Hepatocyte (in vitro differentiated cells): ENCODE measurements around the gene CPLANE2. TPM values are rescaled to one million over a fixed set of nuclear protein-coding genes. Genes with fewer than 3 reads are reported as not detected.
"Not testable (repeated sequence)": the region's sequence is repeated elsewhere in the genome, so short reads cannot be mapped to it uniquely, and the experiment has no call there.

Source experiments
- DNase-seq: peaks from one replicate; pipeline ENCODE4 v3.0.0-alpha.2; 2016; ENCODE audit warnings: low spot score
- H2AFZ ChIP-seq: fragments of 200-600 bp; sonication (generic); 2 replicates; pipeline ENCODE4 v1.6.0; 2016; ENCODE audit warnings: antibody characterized with exemption, mild to moderate bottlenecking
- H3K27ac ChIP-seq: fragments of 200-600 bp; sonication (generic); 2 replicates; pipeline ENCODE4 v1.5.1; 2016; ENCODE audit warnings: mild to moderate bottlenecking
- H3K27me3 ChIP-seq: fragments of 200-600 bp; sonication (generic); 2 replicates; pipeline ENCODE4 v1.6.1; 2016
- H3K36me3 ChIP-seq: fragments of 200-600 bp; sonication (generic); replicated peaks from 2 replicates; pipeline ENCODE4 v1.5.1; 2016; ENCODE audit warnings: low read depth; ENCODE audit not compliant: insufficient read depth
- H3K4me1 ChIP-seq: fragments of 200-600 bp; sonication (generic); 2 replicates; pipeline ENCODE4 v1.5.1; 2016; ENCODE audit warnings: mild to moderate bottlenecking, moderate library complexity; ENCODE audit not compliant: insufficient read depth
- H3K4me2 ChIP-seq: fragments of 200-600 bp; sonication (generic); 2 replicates; pipeline ENCODE4 v1.6.0; 2016
- H3K4me3 ChIP-seq: fragments of 200-600 bp; sonication (generic); 2 replicates; pipeline ENCODE4 v1.5.1; 2016; ENCODE audit warnings: mild to moderate bottlenecking
- H3K79me2 ChIP-seq: fragments of 200-600 bp; sonication (generic); 2 replicates; pipeline ENCODE4 v1.6.0; 2017; ENCODE audit warnings: mild to moderate bottlenecking
- H3K9me2 ChIP-seq: fragments of 200-600 bp; sonication (generic); replicated peaks from 2 replicates; pipeline ENCODE4 v1.6.0; 2017; ENCODE audit warnings: mild to moderate bottlenecking; ENCODE audit not compliant: insufficient read depth
- H3K9me3 ChIP-seq: fragments of 200-600 bp; sonication (generic); 2 replicates; pipeline ENCODE4 v1.5.1; 2016; ENCODE audit warnings: low read depth, mild to moderate bottlenecking
- H4K20me1 ChIP-seq: fragments of 200-600 bp; sonication (generic); 2 replicates; pipeline ENCODE4 v1.6.0; 2016; ENCODE audit warnings: mild to moderate bottlenecking; ENCODE audit not compliant: insufficient read depth, poor library complexity, severe bottlenecking
- EZH2 ChIP-seq: fragments of 200-600 bp; sonication (generic); IDR thresholded peaks from 2 replicates; pipeline ENCODE4 v1.6.1; 2016; ENCODE audit warnings: antibody characterized with exemption, mild to moderate bottlenecking, borderline replicate concordance
- EZH2phosphoT487 ChIP-seq: fragments of 200-600 bp; sonication (generic); IDR thresholded peaks from one replicate; pipeline ENCODE4 v1.6.1; 2018; ENCODE audit warnings: antibody characterized with exemption, mild to moderate bottlenecking, low read depth, moderate library complexity; ENCODE audit not compliant: unreplicated experiment, severe bottlenecking
- WGBS: methylation state at CpG from one replicate; pipeline ENCODE4 v1.1.6; 2016; ENCODE audit warnings: low lambda C conversion rate; ENCODE audit errors: missing lambda C conversion rate; 5-methylcytosine and 5-hydroxymethylcytosine counted together
- polyA plus RNA-seq: library from polyadenylated mRNA; unstranded; fragments of >200 nt; fragmentation: Nextera tagmentation; extraction: Ambion mirVana; gene quantifications from 2 replicates; pipeline ENCODE4 v1.2.1, GENCODE V29; 2016
- total RNA-seq: library from RNA; depleted of rRNA; stranded (reverse); fragments of >200 nt; gene quantifications from 2 replicates; pipeline ENCODE4 v1.2.3, GENCODE V29; 2014
- TF ChIP-seq, protein P1 (sequence below): fragments of 200-600 bp; sonication (generic); IDR thresholded peaks from 2 replicates; pipeline ENCODE4 v1.5.1; 2016; ENCODE audit warnings: antibody characterized with exemption, mild to moderate bottlenecking; ENCODE audit not compliant: poor library complexity

The CPLANE2 gene
- total and polyA plus RNA-seq, 2 experiments from 2014 or later = 5.4 to 6.6 TPM

DNA sequence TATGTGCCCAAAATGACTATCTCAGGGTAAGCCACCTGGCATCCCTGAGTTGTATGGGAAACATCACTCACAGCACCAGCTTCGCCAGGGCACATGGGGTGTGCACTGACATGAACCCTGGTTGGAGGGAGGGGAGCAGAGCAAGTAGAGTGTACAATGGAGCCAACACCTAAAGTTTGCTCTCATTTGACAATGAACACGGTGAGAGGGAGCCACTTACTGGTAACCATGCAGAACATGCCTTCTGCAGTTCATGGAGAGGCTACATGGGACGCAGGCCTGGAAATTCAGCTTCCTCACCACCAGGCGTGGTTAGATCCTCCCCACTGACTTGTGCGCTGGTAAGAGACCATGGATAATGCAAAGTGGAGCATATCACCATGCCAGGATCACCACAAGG is 10.0 kb upstream of the CPLANE2 start:
- Histone ChIP-seq H3K9me3 (no peaks in the 10 kb centered on the region), H3K79me2 (no peaks in the 10 kb centered on the region), H3K27ac (peak overlapping the region; percentile 82), H3K36me3 (no peaks in the 10 kb centered on the region), H3K27me3 (no peaks in the 10 kb centered on the region), H3K4me2 (no peak overlapping the region), H2AFZ (no peak overlapping the region), H3K4me3 (no peak overlapping the region), H3K9me2 (no peaks in the 10 kb centered on the region), H3K4me1 (peaks cover 26% of the 10 kb centered on the region), H4K20me1 (no peaks in the 10 kb centered on the region)
- TF ChIP-seq EZH2 = no peak
- TF ChIP-seq, protein P1, sequence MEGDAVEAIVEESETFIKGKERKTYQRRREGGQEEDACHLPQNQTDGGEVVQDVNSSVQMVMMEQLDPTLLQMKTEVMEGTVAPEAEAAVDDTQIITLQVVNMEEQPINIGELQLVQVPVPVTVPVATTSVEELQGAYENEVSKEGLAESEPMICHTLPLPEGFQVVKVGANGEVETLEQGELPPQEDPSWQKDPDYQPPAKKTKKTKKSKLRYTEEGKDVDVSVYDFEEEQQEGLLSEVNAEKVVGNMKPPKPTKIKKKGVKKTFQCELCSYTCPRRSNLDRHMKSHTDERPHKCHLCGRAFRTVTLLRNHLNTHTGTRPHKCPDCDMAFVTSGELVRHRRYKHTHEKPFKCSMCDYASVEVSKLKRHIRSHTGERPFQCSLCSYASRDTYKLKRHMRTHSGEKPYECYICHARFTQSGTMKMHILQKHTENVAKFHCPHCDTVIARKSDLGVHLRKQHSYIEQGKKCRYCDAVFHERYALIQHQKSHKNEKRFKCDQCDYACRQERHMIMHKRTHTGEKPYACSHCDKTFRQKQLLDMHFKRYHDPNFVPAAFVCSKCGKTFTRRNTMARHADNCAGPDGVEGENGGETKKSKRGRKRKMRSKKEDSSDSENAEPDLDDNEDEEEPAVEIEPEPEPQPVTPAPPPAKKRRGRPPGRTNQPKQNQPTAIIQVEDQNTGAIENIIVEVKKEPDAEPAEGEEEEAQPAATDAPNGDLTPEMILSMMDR = no peak
- no peak for TF ChIP-seq EZH2phosphoT487
- no peak for DNase-seq
- WGBS = 97% methylated on average over 5 of the region's 5 CpGs

DNA sequence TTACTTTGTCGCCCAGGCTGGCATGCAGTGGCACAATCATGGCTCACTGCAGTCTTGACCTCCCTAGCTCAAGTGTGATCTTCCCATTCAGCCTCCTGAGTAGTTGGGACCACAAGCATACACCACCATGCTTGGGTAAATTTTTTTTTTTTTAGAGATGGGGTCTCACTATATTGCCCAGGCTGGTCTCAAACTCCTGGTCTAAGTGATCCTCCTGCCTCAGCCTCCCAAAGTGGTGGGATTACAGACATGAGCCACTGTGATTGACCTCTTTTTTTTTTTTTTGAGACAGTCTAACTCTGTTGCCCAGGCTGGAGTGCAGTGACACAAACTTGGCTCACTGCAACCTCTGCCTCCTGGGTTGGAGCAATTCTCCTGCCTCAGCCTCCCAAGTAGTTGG is 9.3 kb upstream of the CPLANE2 start:
- DNase-seq, H2AFZ ChIP-seq, H3K4me3 ChIP-seq, H3K36me3 ChIP-seq, H3K4me2 ChIP-seq, H3K27me3 ChIP-seq, H3K27ac ChIP-seq, H3K9me3 ChIP-seq, H3K9me2 ChIP-seq, H3K79me2 ChIP-seq, H4K20me1 ChIP-seq: not testable (repeated sequence)
- 96% methylated on average over 1 of the region's 1 CpG for WGBS
- H3K4me1 ChIP-seq = peaks cover 26% of the 10 kb centered on the region

DNA sequence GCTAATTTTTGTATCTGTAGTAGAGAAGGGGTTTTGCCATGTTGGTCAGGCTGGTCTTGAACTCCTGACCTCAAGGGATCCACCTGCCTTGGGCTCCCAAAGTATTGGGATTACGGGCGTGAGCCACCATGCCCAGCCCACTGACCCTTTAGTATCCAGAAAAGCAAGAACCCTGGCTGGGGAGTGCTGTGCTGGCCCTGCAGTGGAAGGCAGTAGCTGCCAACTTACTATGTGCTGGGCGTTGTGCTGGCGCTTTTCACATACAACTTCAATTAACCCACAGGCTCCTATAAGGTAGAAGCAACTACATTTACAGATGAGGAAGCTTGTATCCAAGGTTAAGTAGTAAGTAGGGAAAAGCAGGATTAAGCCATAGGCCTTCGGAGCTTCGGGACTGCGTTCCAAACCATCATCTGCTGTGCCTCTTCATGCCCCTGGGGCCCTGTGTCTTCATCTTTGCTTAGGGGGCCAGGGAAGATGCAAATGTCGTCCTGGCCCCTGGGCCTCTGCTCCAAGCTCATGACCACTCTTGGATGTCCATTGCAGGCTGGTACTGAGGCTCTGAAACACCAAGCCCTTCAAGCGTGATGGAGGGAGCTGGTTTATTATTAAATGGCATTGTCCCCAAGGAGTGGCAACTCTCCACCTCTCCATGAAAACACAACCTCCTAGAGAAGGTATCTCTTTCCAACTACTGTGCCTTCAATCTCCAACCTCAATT is 8.7 kb upstream of the CPLANE2 start:
- 97% methylated on average over 9 of the region's 9 CpGs for WGBS
- H3K9me2 ChIP-seq = no peaks in the 10 kb centered on the region
- H2AFZ ChIP-seq = no peak overlapping the region
- no peaks in the 10 kb centered on the region for H3K27me3 ChIP-seq
- DNase-seq = no peak
- no peaks in the 10 kb centered on the region for H3K9me3 ChIP-seq
- peaks cover 26% of the 10 kb centered on the region for H3K4me1 ChIP-seq
- no peak overlapping the region for H3K4me2 ChIP-seq
- TF ChIP-seq EZH2 = no peak
- TF ChIP-seq, protein P1 = no peak
- TF ChIP-seq EZH2phosphoT487 = no peak
- H3K36me3 ChIP-seq = no peaks in the 10 kb centered on the region
- no peak overlapping the region for H3K27ac ChIP-seq
- H3K4me3 ChIP-seq = no peak overlapping the region
- H3K79me2 ChIP-seq = no peaks in the 10 kb centered on the region
- no peaks in the 10 kb centered on the region for H4K20me1 ChIP-seq

DNA sequence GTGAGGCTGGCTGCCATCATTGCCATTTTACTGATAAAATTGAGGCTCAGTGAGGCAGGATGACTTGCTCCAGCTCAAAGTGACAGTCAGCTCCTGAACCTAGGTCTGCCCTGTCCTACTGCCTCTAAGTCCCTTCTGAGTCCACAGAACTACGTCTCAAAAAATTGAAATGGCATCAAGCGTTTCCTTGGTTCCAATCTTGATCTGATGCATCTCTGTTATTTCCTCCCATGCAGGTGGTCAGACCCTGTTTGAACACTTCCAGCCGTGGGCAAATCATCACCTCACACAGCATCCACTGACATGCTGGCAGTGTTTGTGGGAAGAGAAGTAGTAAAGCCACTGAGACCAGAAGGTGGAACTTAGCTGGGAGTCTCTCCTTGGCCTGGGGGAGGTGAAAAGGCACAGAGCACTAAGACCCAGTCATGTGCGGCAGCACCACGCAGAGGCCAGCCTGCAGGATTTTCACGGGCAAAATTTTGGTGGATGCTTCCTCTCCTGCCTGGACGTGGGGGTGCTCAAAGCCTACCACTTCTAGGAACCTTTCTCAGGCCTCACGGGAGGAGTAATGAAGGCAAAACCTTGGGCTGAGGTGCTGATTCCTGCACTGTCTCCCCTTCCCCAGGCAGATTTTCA is 7.8 kb upstream of the CPLANE2 start:
- no peak for TF ChIP-seq EZH2phosphoT487
- no peak for TF ChIP-seq EZH2
- TF ChIP-seq, protein P1 = no peak

More for the DNA sequence above, 7.8 kb upstream of the CPLANE2 start:
- H3K4me2 ChIP-seq = no peak overlapping the region
- no peaks in the 10 kb centered on the region for H3K79me2 ChIP-seq
- no peak overlapping the region for H2AFZ ChIP-seq
- no peaks in the 10 kb centered on the region for H3K9me3 ChIP-seq
- H3K4me1 ChIP-seq = peaks cover 26% of the 10 kb centered on the region
- DNase-seq = no peak
- H3K4me3 ChIP-seq = no peak overlapping the region
- H3K36me3 ChIP-seq = no peaks in the 10 kb centered on the region
- WGBS = 80% methylated on average over 8 of the region's 8 CpGs
- H3K27ac ChIP-seq = no peak overlapping the region
- no peaks in the 10 kb centered on the region for H3K9me2 ChIP-seq
- no peaks in the 10 kb centered on the region for H4K20me1 ChIP-seq
- no peaks in the 10 kb centered on the region for H3K27me3 ChIP-seq
